Tibial nerve (tissue), 4 donors: ENCODE data around the gene AK9. TPM values are rescaled to one million over a fixed set of nuclear protein-coding genes. Genes with fewer than 3 reads are reported as not detected.

Source experiments
- DNase-seq, 2 donors: peaks; one replicate each; pipeline ENCODE4 v3.0.0-alpha.2; 2019; ENCODE audit warnings: low spot score in 2 of 2
- H3K27ac ChIP-seq, 4 donors: fragments of 200-600 bp; sonication (generic) in 3 of 4; one replicate each; pipeline ENCODE4 v1.5.1; 2017 to 2019; ENCODE audit warnings: mild to moderate bottlenecking in 1 of 4
- H3K27me3 ChIP-seq, 2 donors: fragments of 200-600 bp; sonication (generic) in 1 of 2; one replicate each; pipeline versions ENCODE4 v1.5.1 to v1.6.0; 2017 to 2019
- H3K36me3 ChIP-seq, 3 donors: fragments of 200-600 bp; sonication (generic); one replicate each; pipeline ENCODE4 v1.5.1; 2018 to 2019
- H3K4me1 ChIP-seq, 4 donors: fragments of 200-600 bp; sonication (generic) in 3 of 4; one replicate each; pipeline ENCODE4 v1.5.1; 2017 to 2019
- H3K4me3 ChIP-seq, 4 donors: fragments of 200-600 bp; sonication (generic) in 3 of 4; one replicate each; pipeline ENCODE4 v1.5.1; 2017 to 2019; ENCODE audit warnings: mild to moderate bottlenecking in 1 of 4, moderate library complexity in 1 of 4
- H3K9me3 ChIP-seq, 4 donors: fragments of 200-600 bp; sonication (generic) in 3 of 4; one replicate each; pipeline ENCODE4 v1.5.1; 2017 to 2019
- EP300 ChIP-seq, 2 donors: sonication (generic); formaldehyde crosslinking; IDR thresholded peaks; one replicate each; pipeline ENCODE4 v1.6.1; 2017; ENCODE audit warnings: antibody characterized with exemption in 2 of 2, mild to moderate bottlenecking in 1 of 2
- POLR2A ChIP-seq, 2 donors: fragments of 450-650 bp; IDR thresholded peaks; one replicate each; pipeline ENCODE4 v1.6.1; 2017; ENCODE audit warnings: antibody characterized with exemption in 2 of 2, mild to moderate bottlenecking in 2 of 2, moderate library complexity in 2 of 2
- WGBS, 2 donors: methylation state at CpG; one replicate each; pipeline ENCODE4 v1.1.5; 2018; 5-methylcytosine and 5-hydroxymethylcytosine counted together
- total RNA-seq, 4 donors: library from RNA; depleted of rRNA; stranded (reverse); fragments of >200 nt; gene quantifications; one replicate each; pipeline ENCODE4 v1.1.0, GENCODE V29; 2016
- TF ChIP-seq, protein P1 (sequence below), 5 experiments: fragments of 200-600 bp in 3 of 5; fragments of 450-650 bp in 2 of 5; sonication (generic) in 3 of 5; IDR thresholded peaks; one replicate each; pipeline ENCODE4 v1.5.1; 2016 to 2019; ENCODE audit warnings: antibody characterized with exemption in 5 of 5, mild to moderate bottlenecking in 3 of 5, moderate library complexity in 2 of 5

The AK9 gene
- total RNA-seq, 4 donors from 2014 or later: 8.1 to 19.8 (median 14.1) TPM

DNA sequence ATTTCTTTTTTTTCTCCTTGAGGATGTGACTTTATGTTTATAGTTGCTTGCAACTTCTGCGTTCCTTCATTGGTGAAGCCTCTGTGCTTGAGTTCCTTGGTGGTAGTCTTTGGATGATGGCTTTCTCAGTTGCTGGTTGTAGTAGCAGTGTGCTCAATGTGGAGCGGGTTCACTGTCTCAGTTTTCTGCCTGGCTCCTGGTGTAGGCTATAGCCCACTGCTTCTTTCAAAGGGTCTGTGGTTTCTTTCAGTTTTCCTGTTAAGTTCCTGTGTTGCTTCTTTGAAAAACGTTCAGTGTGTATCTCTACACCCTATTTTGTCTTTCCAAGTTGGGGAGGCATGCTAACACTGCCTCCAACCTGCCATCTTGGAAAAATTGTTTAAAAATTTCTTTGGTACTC lies 174.1 kb downstream of the AK9 start:
- Histone ChIP-seq H3K9me3 (no peaks in the 10 kb centered on the region), H3K27ac (no peak overlapping the region), H3K36me3 (no peaks in the 10 kb centered on the region), H3K4me1 (no peaks in the 10 kb centered on the region), H3K4me3 (no peak overlapping the region), H3K27me3 (no peaks in the 10 kb centered on the region)
- TF ChIP-seq, protein P1, sequence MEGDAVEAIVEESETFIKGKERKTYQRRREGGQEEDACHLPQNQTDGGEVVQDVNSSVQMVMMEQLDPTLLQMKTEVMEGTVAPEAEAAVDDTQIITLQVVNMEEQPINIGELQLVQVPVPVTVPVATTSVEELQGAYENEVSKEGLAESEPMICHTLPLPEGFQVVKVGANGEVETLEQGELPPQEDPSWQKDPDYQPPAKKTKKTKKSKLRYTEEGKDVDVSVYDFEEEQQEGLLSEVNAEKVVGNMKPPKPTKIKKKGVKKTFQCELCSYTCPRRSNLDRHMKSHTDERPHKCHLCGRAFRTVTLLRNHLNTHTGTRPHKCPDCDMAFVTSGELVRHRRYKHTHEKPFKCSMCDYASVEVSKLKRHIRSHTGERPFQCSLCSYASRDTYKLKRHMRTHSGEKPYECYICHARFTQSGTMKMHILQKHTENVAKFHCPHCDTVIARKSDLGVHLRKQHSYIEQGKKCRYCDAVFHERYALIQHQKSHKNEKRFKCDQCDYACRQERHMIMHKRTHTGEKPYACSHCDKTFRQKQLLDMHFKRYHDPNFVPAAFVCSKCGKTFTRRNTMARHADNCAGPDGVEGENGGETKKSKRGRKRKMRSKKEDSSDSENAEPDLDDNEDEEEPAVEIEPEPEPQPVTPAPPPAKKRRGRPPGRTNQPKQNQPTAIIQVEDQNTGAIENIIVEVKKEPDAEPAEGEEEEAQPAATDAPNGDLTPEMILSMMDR (IDR thresholded peaks at IDR 0.05): no peak
- no peak for TF ChIP-seq POLR2A (IDR thresholded peaks at IDR 0.05)
- TF ChIP-seq EP300 (IDR thresholded peaks at IDR 0.05): no peak
- no peak for DNase-seq
- 47 to 79% methylated on average over 3 of the region's 3 CpGs for WGBS, 2 donors

DNA sequence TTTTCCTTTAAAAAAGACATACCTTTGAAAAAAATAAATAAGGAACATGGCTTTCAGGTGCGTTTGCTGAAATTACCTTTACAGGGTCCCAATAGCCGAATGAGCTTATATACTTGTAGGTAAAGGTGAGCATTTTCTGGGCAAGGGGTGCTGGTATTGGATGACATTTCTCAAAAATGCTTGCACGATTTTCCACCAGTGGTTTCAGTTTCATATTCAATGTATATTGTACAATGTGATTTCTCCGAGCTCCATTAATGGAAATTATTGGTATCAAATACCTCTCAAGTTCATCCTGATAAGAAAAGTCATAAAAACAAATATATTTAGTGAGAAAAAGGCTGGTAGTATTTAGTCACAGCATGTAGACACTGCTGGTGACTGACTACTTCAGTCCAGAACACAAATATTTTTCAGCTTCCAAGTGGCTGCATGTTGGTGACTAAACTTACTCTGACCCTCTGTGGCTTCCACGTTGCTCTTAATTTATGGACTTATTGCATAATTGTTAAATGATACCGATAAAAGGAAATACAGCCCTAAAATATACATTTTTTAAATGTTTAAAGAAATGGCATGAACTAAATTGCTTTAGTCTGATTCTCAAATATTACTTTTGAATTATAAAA lies 175.1 kb downstream of the AK9 start:
- no peak for TF ChIP-seq EP300 (IDR thresholded peaks at IDR 0.05)
- TF ChIP-seq, protein P1 (IDR thresholded peaks at IDR 0.05): no peak
- no peak for TF ChIP-seq POLR2A (IDR thresholded peaks at IDR 0.05)
- Histone ChIP-seq H3K36me3 (no peaks in the 10 kb centered on the region), H3K4me3 (no peak overlapping the region), H3K27me3 (no peaks in the 10 kb centered on the region), H3K27ac (no peak overlapping the region), H3K4me1 (no peaks in the 10 kb centered on the region), H3K9me3 (no peaks in the 10 kb centered on the region)
- WGBS, 2 donors: 73 to 74% methylated on average over 6 of the region's 6 CpGs
- DNase-seq: no peak

DNA sequence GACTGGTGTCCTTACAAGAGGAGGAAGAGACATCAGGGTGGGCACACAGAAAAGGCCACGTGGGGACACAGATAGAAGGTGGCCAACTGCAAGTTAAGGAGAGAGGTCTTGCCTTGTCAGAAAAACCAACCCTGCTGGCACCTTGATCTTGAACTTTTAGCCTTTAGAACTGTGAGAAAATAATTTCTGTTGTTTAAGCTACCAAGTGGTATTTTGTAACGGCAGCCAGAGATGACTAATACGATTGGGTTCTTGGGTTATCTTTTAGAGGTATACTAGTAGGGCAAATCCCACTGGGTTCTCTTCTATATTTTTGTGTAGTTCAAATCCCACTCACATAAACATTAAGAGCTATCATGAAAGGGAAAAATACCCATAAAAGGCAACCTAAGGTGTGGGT lies 176.1 kb downstream of the AK9 start:
- 88 to 96% methylated on average over 3 of the region's 3 CpGs for WGBS, 2 donors
- Histone ChIP-seq H3K36me3 (no peaks in the 10 kb centered on the region), H3K9me3 (no peaks in the 10 kb centered on the region), H3K27me3 (no peaks in the 10 kb centered on the region), H3K27ac (no peak overlapping the region), H3K4me3 (no peak overlapping the region), H3K4me1 (no peaks in the 10 kb centered on the region)
- TF ChIP-seq EP300 (IDR thresholded peaks at IDR 0.05) (no peak), POLR2A (IDR thresholded peaks at IDR 0.05) (no peak)
- TF ChIP-seq, protein P1 (IDR thresholded peaks at IDR 0.05): no peak
- DNase-seq: no peak

DNA sequence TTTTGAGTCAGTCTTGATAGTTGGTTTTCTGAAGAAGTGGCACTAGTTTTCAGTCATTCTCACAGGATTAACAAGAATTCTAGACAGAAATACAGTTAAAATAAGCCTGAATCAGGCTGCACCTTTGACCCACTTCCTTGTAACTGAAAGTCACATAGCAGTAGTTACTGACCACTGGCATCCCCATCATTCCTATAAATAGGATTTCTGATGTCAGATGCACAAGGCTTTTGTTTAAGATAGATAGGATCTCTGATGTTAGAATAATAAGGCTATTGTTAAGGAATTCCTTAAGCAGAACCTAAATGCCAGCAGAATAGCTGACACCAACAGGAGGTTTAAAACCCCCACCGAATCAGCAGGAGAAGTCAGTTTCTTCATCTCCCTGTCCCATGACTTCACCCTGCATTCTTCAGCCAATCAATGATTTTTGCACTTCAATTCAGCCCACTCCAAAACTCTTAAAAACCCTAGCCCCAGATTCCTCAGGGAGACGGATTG lies 177.4 kb downstream of the AK9 start:
- no peaks in the 10 kb centered on the region for H3K4me1 ChIP-seq
- no peak overlapping the region for H3K27ac ChIP-seq
- H3K9me3 ChIP-seq: no peaks in the 10 kb centered on the region
- TF ChIP-seq POLR2A (IDR thresholded peaks at IDR 0.05) (no peak), EP300 (IDR thresholded peaks at IDR 0.05) (no peak)
- TF ChIP-seq, protein P1 (IDR thresholded peaks at IDR 0.05): no peak
- H3K36me3 ChIP-seq: no peaks in the 10 kb centered on the region
- no peaks in the 10 kb centered on the region for H3K27me3 ChIP-seq
- WGBS, 2 donors: 37 to 40% methylated on average over 2 of the region's 2 CpGs
- no peak for DNase-seq
- no peak overlapping the region for H3K4me3 ChIP-seq

DNA sequence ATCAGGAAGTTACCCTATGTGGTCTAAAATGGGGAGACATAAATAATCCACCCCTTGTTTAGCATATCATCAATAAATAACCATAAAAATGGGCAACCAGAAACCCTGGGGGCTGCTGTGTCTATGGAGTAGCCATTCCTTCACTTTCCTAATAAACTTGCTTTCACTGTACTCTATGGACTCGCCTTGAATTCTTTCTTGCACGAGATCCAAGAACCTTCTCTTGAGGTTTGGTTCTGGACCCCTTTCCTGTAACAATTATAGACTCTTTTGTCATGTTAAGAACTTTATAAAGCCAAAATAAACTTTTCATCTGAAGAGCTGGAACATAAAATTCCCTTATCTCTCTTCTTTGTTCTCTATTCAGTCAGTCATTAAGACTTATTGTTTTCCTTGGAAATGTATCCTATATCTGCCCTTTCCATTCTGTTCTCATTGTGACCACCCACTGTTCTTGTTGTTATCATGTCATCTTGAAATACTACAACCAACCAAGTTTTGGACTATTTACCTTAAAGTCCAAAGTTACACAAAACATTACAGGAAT lies 178.7 kb downstream of the AK9 start:
- Histone ChIP-seq H3K27me3 (no peaks in the 10 kb centered on the region), H3K36me3 (no peaks in the 10 kb centered on the region), H3K27ac (no peak overlapping the region), H3K4me3 (no peak overlapping the region), H3K9me3 (no peaks in the 10 kb centered on the region), H3K4me1 (no peaks in the 10 kb centered on the region)
- no peak for TF ChIP-seq EP300 (IDR thresholded peaks at IDR 0.05)
- TF ChIP-seq, protein P1 (IDR thresholded peaks at IDR 0.05): no peak
- no peak for TF ChIP-seq POLR2A (IDR thresholded peaks at IDR 0.05)
- no peak for DNase-seq
- WGBS, 2 donors: 70 to 77% methylated on average over 2 of the region's 2 CpGs
